Fibroblast of skin of scalp (primary cell): ENCODE data around the gene GLIS1.
A peak's percentile ranks its signal among the peaks of the same experiment; 100 is the strongest.

Experiments used
- DNase-seq: peaks from one replicate; pipeline ENCODE4 v3.0.0-alpha.2; 2013

GLIS1 gene

GRCh38 chr1:53614231-53615021 is 124.5 kb downstream of the GLIS1 start:
- DNase-seq = no peak

- peak; percentile 27 for DNase-seq
These were observed 130.3 kb downstream of the GLIS1 start for GRCh38 chr1:53608676-53609075.

GRCh38 chr1:53608071-53608470 is 130.9 kb downstream of the GLIS1 start:
- no peak for DNase-seq

GRCh38 chr1:53606651-53607051 is 132.3 kb downstream of the GLIS1 start:
- no peak for DNase-seq

- DNase-seq = no peak
These were observed 132.8 kb downstream of the GLIS1 start for GRCh38 chr1:53606197-53606596.

GRCh38 chr1:53605181-53605580 is 133.8 kb downstream of the GLIS1 start:
- DNase-seq = no peak

GRCh38 chr1:53604291-53604919 is 134.6 kb downstream of the GLIS1 start:
- no peak for DNase-seq

- DNase-seq = no peak
These were observed 135.5 kb downstream of the GLIS1 start for GRCh38 chr1:53603431-53603830.

GRCh38 chr1:53601867-53602775 is 136.8 kb downstream of the GLIS1 start:
- no peak for DNase-seq

GRCh38 chr1:53601031-53601745 is 137.8 kb downstream of the GLIS1 start:
- no peak for DNase-seq

- DNase-seq = no peak
These were observed 138.4 kb downstream of the GLIS1 start for GRCh38 chr1:53600561-53600960.

GRCh38 chr1:53600001-53600400 is 139.0 kb downstream of the GLIS1 start:
- no peak for DNase-seq

- DNase-seq = no peak
These were observed 139.5 kb downstream of the GLIS1 start for GRCh38 chr1:53599481-53599880.

GRCh38 chr1:53598966-53599365 is 140.0 kb downstream of the GLIS1 start:
- no peak for DNase-seq

GRCh38 chr1:53595906-53596305 is 143.1 kb downstream of the GLIS1 start:
- no peak for DNase-seq

GRCh38 chr1:53594391-53595180 is 144.4 kb downstream of the GLIS1 start:
- no peak for DNase-seq

GRCh38 chr1:53593758-53594380 is 145.1 kb downstream of the GLIS1 start:
- no peak for DNase-seq

GRCh38 chr1:53592985-53593757 is 145.8 kb downstream of the GLIS1 start:
- no peak for DNase-seq

- DNase-seq = peak; percentile 39
These were observed 146.4 kb downstream of the GLIS1 start for GRCh38 chr1:53592521-53592982.

- DNase-seq = no peak
These were observed 147.0 kb downstream of the GLIS1 start for GRCh38 chr1:53591924-53592323.
